DND-41 (cell line): Measurements from ENCODE around the gene EPB41.

ENCODE experiments used
- CTCF ChIP-seq: IDR thresholded peaks from 2 replicates; pipeline ENCODE4 v1.5.1; 2012; ENCODE audit warnings: borderline replicate concordance, low read length, moderate library complexity, mild to moderate bottlenecking; ENCODE audit not compliant: poor library complexity, severe bottlenecking; ENCODE audit errors: extremely low read depth
- EZH2 ChIP-seq: IDR thresholded peaks from 3 replicates; pipeline ENCODE4 v1.6.1; 2012; ENCODE audit warnings: borderline replicate concordance, low read depth, mild to moderate bottlenecking, moderate library complexity, low read length, inconsistent platforms; ENCODE audit not compliant: severe bottlenecking

GRCh38 chr1:29094954-29095353 is 180.6 kb downstream of the EPB41 start:
- TF ChIP-seq CTCF (no peak), EZH2 (no peak)
